Activated CD4-positive, alpha-beta T cell treated with anti-CD3 and anti-CD28 coated beads, Interleukin-2, amount 50 U/mL, for 24 hours (primary cell): ENCODE results near the gene PRR23E.

Source experiments
- DNase-seq, 2 donors: peaks; one replicate each; pipeline ENCODE4 v3.0.0-alpha.2; 2020; ENCODE audit warnings: low read depth in 1 of 2, low spot score in 1 of 2

Gene PRR23E

GRCh38 chr3:127164615-127165014 lies 28.3 kb upstream of the PRR23E start:
- DNase-seq: no peak

GRCh38 chr3:127165036-127165435 lies 27.9 kb upstream of the PRR23E start:
- DNase-seq: no peak

DNA sequence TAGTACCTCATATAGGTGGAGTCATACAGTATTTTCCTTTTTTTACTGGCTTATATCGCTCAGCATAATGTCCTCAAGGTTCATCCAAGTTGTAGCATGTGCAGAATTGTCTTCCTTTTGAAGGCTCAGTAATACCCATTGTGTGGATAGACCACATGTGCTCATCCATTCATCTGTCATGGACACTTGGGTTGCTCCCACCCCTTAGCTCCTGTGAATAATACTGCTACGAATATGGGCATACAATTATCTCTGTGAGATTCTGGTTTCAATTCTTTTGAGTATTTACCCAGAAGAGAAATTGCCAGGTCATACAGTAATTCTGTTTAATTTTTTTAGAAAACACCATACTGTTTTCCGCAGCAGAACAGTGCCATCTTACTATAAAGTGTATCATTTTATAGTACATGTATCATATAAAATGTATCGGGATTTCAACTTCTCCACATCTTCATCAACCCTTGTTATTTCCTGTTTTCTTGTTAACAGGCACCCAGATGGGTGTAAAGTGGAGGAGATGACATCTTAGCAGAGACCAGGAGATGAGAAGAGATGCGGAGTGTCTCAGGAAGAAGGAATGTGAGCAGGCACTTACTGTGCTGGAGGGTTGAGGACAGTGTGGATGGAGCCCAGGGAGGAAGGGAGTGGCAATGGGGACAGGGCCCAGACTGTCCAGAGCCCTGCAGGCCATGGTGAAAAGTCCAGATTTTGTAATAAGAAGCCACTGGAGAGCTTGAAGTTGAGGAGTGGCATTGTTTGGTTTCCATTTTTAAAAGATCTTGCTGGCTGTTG lies 27.0 kb upstream of the PRR23E start:
- no peak for DNase-seq

DNA sequence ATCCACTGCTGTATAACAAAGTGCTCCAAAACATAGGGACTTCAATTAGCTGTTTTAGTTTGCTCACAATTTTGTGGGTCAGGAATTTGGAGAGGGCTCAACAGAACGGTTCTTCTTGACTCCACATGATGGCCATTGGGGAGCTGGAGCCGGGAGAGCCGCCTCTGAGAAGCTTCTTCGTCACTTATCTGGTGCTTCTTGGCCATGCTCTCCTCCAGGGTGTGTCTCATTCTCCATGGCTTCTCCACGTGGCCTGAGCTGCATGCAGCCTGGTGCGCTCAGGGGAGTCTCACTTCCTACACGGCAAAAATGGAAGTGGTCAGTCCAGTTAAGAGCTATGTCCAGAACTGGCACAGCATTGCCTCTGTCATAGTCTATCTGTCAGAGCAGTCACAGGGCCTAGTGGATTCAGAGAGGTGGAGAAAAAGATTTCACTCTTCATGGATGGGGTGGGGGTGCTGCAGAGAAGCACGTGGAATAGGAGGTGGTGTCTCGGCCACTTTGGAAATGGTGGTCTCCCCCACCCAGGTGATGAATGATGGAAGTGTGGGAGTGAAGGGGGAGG lies 26.3 kb upstream of the PRR23E start:
- no peak for DNase-seq

DNA sequence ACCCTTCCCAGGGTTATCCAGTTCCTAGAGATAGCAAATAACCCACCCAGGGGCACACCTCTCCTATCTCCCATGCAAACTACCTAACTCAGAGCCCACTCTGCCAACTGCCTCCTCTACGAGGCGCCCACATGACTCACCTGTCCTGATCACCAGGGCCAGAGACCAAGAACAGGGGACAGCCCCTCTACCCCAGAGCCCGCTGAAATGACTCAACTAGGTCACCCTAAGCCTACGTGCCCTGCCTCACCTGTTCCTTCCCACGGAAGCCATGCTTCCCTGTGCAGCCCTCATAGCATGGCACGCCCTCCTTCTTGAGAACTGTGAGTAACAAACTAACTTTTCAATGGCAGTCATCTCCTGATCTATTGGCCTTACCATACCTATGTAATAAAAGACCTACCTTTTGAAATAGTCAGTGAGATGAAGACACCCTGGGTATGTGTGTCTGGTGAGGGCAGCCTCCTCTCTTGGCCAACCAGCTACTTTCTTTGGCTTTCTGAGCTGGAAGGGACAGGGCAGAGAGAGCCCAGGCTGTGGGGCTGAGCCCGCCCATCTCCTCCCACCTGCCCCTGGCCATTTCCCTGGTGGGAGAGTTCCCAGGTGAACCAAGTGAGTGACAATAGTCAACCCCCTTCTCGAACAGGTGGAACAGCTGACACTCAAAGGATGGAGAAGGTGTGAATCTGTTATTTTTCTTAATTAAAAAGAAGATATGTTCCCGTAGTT lies 25.5 kb upstream of the PRR23E start:
- no peak for DNase-seq

GRCh38 chr3:127168271-127168670 lies 24.7 kb upstream of the PRR23E start:
- DNase-seq: no peak

GRCh38 chr3:127170814-127171213 lies 22.1 kb upstream of the PRR23E start:
- DNase-seq: no peak

GRCh38 chr3:127171320-127171719 lies 21.6 kb upstream of the PRR23E start:
- DNase-seq: no peak

- no peak for DNase-seq
Observed at GRCh38 chr3:127171721-127172120, 21.2 kb upstream of the PRR23E start.

DNA sequence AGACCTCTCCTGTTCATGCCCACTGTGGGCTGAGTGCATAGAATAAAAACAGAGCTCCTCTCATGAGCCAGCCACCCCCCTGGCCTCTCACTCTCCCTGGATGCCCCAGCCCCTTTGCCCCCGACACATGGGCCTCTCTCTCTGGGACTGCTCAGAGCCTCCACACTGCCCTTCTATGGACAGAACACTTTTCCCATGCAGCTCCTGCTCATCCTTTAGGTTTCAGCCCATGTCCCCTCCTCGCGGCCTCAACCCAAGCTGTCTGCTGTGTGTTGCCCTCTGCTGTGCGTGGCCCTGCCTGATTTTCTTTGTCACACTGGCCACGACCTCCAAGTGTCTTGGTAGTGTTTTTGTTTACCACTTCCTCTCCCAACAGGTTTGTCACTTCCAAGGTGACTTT lies 20.7 kb upstream of the PRR23E start:
- DNase-seq: no peak

DNA sequence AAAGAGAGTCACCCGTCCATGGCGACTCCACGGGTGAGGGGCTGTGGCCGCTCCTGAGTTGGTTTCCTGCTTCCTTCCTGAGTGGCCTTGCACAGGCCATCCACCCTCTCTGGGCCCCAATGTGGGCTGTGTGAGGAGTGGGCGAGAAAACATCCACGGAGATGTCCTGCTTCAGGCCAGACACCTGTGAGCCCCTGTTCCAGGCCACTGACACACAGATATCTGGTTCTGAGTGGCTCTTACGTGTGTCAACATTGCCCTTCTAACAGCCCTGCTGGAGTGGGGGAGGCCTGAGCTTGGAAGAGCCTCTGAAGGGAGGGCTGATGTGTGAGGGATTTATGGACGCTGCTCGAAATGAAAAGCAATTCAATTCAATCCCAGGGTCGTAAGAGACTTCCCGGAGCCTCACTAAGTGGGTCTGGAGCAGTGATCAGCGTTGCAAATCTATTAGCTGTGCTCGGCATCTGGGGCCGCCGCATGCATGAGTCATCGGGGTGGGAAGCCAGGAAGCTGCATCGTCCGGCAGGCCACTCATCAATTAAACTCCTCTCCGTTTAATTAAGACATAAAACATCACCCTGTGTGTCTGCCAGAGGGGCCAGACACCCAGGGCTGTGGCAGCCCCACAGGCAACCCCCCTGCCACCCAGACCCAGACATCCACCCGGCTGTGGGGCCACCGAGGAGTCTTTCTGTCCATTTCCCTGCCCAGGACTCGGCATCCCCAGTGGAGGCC lies 20.0 kb upstream of the PRR23E start:
- DNase-seq: no peak

GRCh38 chr3:127173516-127174166 lies 19.3 kb upstream of the PRR23E start:
- no peak for DNase-seq

GRCh38 chr3:127174284-127174683 lies 18.6 kb upstream of the PRR23E start:
- DNase-seq: no peak

GRCh38 chr3:127174715-127175140 lies 18.2 kb upstream of the PRR23E start:
- no peak for DNase-seq

- no peak for DNase-seq
Observed at GRCh38 chr3:127175272-127175671, 17.7 kb upstream of the PRR23E start.

- no peak for DNase-seq
Observed at GRCh38 chr3:127177226-127177625, 15.7 kb upstream of the PRR23E start.

DNA sequence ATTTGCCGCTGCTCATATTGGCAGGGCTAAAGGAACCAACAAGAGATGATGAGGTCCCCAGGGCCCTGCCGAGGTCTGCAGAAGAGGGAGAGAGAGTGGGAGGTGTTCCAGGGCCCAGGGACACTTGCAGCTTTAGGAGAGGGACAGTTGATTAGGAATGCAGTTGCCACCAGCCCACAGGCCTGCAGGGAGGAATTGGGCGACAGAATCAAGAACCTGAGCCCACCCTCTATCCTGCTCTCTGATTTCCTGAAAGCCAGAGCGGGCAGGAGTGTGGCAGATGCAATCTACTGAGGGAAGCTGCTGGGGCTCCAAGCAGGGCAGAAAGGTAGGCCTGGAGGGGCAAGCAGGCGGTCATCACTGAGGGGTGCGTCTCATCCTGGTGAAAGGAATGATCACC lies 12.1 kb upstream of the PRR23E start:
- no peak for DNase-seq

- DNase-seq: no peak
Observed at GRCh38 chr3:127182431-127182830, 10.5 kb upstream of the PRR23E start.

DNA sequence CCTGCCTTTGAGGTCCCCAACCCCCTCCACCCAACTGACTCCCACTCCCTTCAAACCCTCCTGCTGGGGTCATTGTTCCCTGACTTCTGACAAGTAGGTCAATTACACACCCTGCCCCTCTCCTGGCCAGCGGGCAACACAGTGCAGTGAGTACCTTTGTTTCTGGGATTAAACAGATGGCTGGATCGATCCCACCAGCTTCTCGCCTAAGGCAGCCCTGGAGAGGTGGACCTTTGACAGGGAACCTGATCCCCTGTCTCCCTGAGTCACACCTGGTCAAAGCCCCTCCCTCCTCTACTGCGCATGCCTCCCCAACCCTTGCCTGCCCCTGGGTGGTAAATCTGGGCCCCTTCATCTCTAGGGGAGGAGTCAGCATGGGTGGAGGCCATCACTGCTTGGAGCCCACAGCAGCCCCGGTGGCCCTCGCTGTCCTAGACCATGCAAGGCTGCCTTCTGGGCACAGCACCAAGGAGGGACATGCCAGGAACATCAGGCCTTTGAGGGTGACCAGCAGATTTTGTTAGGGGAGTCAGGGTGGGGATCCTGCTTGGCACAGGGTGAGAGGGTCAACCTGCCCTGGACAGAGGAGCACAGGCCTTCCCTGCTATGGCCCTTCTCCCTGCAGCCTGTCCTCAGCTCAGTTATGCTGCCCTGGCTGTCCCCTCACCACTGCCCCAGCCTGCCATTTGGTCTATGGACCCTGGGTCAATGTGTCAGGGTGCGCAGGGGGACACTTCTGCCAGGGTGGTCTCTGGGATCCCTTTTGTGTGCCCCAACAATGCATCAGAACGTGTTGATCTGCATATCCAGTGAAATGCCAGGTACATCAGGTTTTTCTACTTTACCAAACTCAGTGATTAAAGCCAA lies 9.8 kb upstream of the PRR23E start:
- DNase-seq: no peak
